Caki2 (cell line): ENCODE data around the gene NOP14. TPM values are rescaled to one million over a fixed set of nuclear protein-coding genes. Genes with fewer than 3 reads are reported as not detected.
"Not testable (repeated sequence)": the region's sequence is repeated elsewhere in the genome, so short reads cannot be mapped to it uniquely, and the experiment has no call there.

Source experiments
- DNase-seq: peaks from one replicate; pipeline ENCODE4 v3.0.0-alpha.2; 2015; ENCODE audit warnings: low read depth
- in situ Hi-C: cut with HindIII; loops from 2 replicates; pipeline ENCODE4 v1.10.0; 2016; ENCODE audit warnings: low sequenced_read_pairs, low pct_unique_long_range_greater_than_20kb, mixed read lengths
- total RNA-seq: library from RNA; depleted of rRNA; stranded (reverse); fragments of >200 nt; shearing (Covaris generic); gene quantifications from 2 replicates; pipeline ENCODE4 v1.2.3, GENCODE V29; 2014; ENCODE audit warnings: low replicate concordance; rRNA removed

Gene NOP14
- total RNA-seq, result 21.7 and 26.6 TPM in 2 replicates

- peak; percentile 93 for DNase-seq
- in situ Hi-C loops, result no loop called here
Measured at GRCh38 chr4:2963175-2963965, at the start of gene NOP14, which contains the start of gene GRK4. Gene NOP14 (minus strand): TSS chr4:2963406. CDS start chr4:2963319, 87 bp downstream. Gene GRK4 (plus strand): TSS chr4:2963571. CDS start chr4:2964071, 500 bp downstream.

GRCh38 chr4:3011456-3012220 is 48.4 kb upstream of the NOP14 start:
- DNase-seq, result no peak
- in situ Hi-C loops, result no loop called here

- in situ Hi-C loops, result no loop called here
- no peak for DNase-seq
Measured at GRCh38 chr4:3010998-3011397, 47.8 kb upstream of the NOP14 start.

GRCh38 chr4:3010577-3010976 is 47.4 kb upstream of the NOP14 start:
- no peak for DNase-seq
- in situ Hi-C loops, result no loop called here

GRCh38 chr4:3009422-3009821 is 46.2 kb upstream of the NOP14 start:
- no peak for DNase-seq
- in situ Hi-C loops, result no loop called here

- in situ Hi-C loops, result no loop called here
- DNase-seq, result no peak
Measured at GRCh38 chr4:3007724-3008123, 44.5 kb upstream of the NOP14 start.

GRCh38 chr4:2996415-2996814 is 33.2 kb upstream of the NOP14 start:
- in situ Hi-C loops, result no loop called here
- no peak for DNase-seq

- no peak for DNase-seq
- in situ Hi-C loops, result no loop called here
Measured at GRCh38 chr4:2995546-2996265, 32.5 kb upstream of the NOP14 start.

- DNase-seq, result no peak
- in situ Hi-C loops, result no loop called here
Measured at GRCh38 chr4:2994917-2995316, 31.7 kb upstream of the NOP14 start.

- DNase-seq, result no peak
- in situ Hi-C loops, result no loop called here
Measured at GRCh38 chr4:2991243-2991642, 28.0 kb upstream of the NOP14 start.

- DNase-seq, in situ Hi-C loops: not testable (repeated sequence)
Measured at GRCh38 chr4:2983715-2984114, 20.5 kb upstream of the NOP14 start.

GRCh38 chr4:2982012-2982411 is 18.8 kb upstream of the NOP14 start:
- in situ Hi-C loops, result no loop called here
- DNase-seq, result no peak

- in situ Hi-C loops, result no loop called here
- no peak for DNase-seq
Measured at GRCh38 chr4:2981256-2981819, 18.1 kb upstream of the NOP14 start.

GRCh38 chr4:2977211-2978088 is 14.2 kb upstream of the NOP14 start:
- in situ Hi-C loops, result no loop called here
- no peak for DNase-seq

- no peak for DNase-seq
- in situ Hi-C loops, result no loop called here
Measured at GRCh38 chr4:2971275-2971674, 8.1 kb upstream of the NOP14 start.

- no peak for DNase-seq
- in situ Hi-C loops, result no loop called here
Measured at GRCh38 chr4:2968381-2968780, 5.2 kb upstream of the NOP14 start.

GRCh38 chr4:2965262-2965661 is 2.1 kb upstream of the NOP14 start:
- in situ Hi-C loops, result no loop called here

More at GRCh38 chr4:2965262-2965661, 2.1 kb upstream of the NOP14 start:
- DNase-seq, result no peak
